ENCODE data around the gene GAS2L1.

GAS2L1 gene

DNA sequence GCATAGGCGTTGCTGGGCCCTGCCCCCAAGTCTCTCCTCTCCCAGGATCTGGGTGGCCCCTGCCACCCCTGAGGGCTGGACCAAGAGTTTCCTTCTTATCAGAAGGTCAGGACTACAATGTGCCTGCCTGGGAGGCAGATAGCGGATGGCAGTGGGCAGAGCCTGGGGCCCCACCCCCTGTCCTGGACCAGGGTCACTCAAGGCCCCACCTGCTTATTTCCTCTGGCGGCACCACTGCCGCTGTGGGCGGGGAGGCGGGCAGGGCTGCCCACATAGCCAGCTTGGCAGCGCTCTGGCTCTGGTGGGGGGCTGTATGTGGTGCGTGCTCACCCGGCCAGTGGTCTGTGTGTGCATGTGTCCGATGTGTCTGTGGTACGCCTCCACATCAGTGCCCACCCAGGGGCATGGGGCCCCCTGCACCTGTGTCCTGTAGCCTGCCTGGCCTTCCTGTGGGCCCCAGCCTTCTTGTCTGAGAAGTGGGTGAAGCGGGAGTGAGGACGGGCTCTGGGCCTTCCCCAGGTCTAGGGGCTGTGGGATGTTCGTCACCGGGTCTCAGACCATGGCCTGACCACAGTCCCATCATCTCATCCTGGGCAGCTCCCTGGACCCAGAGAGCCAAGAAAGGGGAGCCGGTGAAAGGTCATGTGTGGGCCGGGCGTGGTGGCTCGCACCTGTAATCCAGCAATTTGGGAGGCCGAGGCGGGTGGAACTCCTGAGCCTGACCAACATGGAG is 3.0 kb downstream of the GAS2L1 start:
- DNase-seq (ENCODE audit: low read depth): peak; percentile 70

GRCh38 chr22:29310065-29310862 is 3.8 kb downstream of the GAS2L1 start:
- DNase-seq (ENCODE audit: low read depth): no peak

GRCh38 chr22:29310863-29311339 is 4.5 kb downstream of the GAS2L1 start:
- DNase-seq (ENCODE audit: low read depth): peak; percentile 52

DNA sequence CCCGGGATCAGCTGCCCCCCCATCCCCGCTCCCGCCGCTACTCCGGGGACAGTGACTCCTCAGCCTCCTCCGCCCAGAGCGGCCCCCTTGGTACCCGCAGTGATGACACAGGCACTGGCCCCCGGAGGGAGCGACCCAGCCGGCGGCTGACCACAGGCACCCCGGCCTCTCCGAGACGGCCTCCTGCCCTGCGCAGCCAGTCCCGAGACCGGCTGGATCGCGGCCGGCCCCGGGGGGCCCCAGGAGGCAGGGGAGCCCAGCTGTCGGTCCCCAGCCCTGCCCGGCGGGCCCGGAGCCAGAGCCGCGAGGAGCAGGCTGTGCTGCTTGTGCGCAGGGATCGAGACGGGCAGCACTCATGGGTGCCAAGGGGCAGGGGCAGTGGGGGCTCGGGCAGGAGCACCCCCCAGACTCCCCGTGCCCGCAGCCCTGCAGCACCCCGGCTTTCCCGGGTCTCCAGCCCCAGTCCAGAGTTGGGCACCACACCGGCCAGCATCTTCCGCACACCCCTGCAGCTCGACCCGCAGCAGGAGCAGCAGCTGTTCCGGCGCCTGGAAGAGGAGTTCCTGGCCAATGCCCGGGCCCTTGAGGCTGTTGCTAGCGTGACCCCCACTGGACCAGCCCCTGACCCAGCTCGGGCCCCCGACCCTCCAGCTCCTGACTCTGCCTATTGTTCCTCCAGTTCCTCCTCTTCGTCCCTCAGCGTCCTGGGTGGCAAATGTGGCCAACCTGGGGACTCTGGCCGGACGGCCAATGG is 5.2 kb downstream of the GAS2L1 start:
- no peak for DNase-seq (ENCODE audit: low read depth)

DNA sequence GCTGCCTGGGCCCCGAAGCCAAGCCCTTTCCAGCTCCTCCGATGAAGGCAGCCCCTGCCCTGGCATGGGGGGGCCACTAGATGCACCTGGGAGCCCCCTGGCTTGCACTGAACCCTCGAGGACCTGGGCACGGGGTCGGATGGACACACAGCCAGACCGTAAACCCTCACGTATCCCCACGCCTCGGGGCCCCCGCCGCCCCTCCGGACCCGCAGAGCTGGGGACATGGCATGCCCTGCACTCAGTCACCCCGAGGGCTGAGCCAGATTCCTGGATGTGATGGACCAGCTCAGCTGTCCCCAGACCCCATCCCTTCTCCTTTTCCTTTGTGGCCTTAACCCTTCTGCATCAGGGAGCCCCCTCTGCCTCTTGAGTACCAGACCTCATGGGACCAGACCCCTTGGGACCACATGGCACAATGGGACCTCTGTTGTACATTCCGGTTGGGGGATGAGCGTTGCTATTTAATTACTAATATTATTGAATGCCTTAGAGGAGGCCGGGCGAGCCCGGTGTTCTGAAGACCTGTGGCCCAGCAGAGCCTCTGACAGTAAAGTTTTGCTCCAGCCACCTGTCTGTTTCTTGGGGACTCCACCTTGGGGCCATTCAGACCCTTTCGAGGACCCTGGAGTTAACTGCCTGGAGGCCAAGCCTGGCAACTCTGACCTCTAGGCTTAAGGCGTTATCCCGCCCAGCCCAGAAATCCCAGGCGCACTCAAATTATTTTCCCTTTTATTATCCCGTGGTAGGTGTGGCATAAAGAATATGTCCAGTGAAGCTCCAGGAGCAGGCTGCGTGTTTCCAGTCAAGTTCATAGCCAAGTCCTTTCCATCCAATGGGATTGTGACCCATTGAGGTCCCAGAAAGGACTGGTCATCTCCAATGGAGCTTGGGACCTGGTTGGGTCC is 6.0 kb downstream of the GAS2L1 start:
- no peak for DNase-seq (ENCODE audit: low read depth)

DNA sequence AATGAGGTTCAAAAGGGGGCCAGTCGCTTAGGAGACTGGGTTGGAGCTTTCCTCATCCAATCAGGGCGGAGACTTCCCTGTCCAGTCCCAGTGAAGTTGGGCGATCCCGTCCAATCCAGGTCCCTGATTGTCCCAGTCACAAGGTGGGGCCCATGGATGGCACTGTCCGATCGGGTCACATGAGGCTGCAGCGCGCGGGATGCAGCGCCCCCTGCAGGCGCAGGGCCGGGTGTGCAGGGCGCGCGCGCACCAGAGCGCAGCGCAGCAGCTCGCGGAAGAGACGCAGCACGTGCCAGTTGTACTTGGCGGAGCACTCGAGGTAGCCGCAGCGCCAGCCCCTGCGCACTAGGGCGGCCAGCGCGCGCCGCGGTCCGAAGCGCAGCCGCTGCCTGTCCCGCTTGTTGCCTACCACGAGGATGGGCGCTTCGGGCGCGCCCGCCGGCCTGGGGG is 6.7 kb downstream of the GAS2L1 start:
- no peak for DNase-seq (ENCODE audit: low read depth)

DNA sequence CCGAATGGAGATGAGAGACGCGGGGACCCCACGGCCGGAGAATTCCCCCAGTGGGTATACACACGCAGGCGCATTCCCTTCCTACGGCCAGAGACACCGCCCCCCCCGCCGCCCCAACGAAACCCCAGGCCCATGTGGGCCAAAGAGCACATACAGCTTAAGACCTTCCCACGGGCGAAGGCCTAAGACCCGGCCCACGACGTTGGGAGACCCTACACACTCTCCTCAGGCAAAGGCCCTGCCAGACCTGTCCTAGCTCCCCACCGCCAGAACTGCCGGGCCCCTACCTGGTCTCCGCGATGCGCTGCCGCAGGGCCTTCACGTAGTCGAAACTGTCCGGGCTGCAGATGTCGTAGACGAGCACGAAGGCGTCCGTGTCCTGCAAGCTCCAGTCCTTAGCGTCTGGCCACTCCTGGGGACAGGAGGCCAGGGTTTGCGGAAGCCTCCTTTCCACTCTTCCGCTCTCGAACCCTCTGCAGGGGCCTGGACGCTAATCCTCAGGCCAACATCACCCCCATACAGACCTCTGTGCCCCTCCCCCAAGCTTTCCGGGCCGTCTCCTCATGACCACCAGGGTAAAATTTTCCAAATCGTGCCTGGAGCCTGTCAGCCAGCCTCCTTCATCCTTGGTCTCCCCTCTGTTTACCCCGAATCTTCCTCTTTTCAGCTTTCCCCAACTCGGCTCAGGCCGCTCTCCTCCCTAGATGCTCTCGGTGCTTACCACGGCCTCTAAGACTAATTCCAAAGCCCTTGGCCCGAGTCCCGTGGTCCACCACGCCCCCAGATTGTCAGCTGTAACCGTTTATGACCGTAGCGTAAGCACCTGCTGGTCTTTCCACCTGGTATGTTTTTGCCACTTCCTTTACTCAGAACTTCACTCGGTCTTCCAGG is 7.4 kb downstream of the GAS2L1 start:
- no peak for DNase-seq (ENCODE audit: low read depth)

DNA sequence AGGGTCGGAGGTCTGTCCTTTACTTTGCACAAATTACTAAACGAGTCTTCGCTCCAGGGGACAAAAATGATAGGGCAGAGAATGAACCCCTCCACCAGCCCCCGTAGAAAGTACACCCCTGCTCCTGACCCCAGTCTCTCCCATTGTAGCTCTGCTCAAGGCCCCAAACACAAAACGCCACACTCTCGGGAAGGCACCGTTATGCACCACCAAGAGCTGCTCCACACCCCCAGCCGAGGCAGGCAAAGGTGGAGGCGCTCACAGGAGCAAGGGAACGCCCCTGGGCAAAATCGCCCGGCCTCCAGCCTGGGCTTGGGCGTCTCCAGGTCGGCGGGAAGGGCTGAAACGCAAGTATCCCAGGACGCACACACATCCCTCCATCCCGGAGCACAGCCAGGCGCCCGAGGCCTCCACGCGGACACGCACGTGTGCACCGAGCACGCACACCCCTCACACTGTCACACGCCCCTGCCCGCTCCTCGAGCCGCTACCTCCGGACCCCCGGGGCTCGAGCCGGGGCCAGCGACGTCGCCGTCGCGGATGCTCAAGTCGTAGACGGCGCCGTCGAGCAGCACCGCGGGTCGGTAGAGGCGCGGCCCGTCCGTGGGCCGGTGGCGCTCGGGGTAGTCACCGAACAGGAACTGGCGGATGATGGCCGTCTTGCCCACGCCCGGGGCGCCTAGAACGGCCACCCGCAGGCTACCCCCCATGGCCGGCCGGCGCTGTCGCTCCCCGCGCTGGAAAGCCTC is 8.3 kb downstream of the GAS2L1 start:
- DNase-seq (ENCODE audit: low read depth): no peak

DNA sequence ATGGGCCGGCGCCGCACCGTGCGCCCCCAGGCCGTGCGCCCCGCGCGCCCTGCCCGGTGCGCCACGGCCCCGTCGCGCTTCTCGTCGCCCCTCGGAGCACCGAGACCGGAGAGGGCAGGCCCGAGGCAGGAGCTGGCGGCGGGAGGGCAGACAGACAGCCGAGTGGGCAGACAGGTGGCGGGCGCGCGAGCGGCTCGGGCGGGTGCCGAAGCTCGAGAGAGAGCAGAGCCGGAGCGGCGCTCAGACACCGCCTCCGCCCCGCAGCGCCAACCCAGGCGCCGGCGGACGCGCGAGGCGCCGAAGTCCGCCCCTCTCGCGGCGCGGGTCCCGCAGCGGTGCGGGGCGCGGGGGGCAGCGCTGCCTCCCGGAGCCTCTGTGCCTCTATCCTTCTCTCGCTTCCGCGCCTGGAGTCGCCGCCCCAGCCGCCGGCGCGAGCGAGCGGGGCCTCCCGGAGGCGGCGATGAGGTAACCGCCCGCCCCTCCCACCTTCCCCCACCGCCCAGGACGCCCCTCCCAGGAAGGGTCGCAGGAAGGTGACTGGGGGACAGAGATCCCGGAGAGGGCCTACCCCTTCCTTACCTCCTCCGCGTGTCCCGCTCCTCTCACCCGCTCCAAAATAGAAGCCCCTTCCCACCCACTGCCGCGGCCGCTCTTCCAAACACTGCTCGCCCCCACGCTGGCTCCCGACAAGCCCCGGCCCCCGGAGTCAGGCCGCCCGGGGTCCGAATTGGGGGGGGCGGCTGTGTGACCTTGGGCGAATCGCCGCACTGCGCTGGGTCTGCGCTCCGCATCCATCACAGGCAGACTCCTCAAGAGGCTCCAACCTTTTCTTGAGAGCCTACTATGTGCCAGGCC is 9.1 kb downstream of the GAS2L1 start, which contains the start of gene RASL10A:
Gene RASL10A (minus strand): TSS at position 412 of the 855 bp plus-strand sequence. CDS start 451 bp downstream, outside the sequence.
- DNase-seq (ENCODE audit: low read depth): peak; percentile 45

DNA sequence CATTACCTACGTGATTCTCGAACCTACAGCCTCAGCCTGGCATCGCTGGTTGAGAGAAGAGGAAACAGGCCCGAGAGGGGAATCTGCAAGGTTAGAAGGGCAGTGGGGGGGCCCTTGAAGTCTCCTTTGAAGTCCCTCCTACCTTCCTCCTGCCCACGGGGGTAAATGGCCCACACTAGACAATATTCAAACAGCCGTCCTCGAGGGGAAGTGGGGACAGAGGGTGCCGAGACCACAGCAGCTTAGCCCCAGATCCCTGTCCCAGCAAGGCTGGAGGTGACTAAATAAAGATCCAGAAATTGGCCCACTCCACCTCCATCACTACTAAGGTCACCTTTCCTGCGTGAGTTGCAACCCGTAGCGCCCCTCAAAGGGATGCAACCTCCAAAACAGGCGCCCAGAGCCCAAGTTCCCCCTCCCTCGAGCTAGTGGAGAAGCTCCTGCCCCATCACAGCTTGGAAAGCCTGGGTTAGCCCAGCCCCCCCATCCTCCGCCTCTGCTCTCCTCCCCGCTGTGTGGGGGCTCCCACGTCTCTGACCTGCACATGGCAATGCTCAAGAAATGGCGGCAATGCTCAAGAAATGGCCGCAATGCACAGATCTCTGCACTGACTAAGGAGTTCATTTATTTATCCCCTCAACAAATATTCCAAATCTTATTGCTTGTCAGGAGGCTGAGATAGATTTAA is 9.8 kb downstream of the GAS2L1 start:
- DNase-seq (ENCODE audit: low read depth): no peak

DNA sequence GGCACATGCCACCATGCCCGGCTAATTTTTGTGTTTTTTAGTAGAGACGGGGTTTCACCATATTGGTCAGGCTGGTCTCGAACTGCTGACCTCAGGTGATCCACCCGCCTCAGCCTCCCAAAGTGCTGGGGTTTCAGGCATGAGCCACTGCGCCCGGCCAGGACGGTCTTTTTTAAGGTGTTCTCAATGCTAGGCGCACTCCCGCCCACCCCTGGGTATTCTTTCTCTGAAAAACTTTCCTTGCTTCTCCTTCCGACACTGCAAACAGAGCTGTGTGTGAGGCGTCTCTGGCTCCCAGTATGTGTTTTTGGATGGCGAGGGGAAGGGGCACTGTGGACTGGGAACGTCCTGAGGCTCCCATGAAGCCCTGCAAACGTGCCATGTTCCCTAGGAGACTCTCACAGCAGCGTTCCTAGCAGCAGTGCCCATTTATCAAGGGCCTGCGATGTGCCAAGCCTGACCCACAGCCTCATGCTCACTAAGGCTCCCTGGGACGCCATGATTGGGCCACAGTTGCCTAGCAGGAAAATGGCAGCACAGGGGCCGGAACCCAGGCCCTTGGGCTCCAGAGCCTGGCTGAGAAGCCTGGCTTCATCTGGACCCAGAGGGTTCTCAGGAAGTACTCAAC is 11.5 kb downstream of the GAS2L1 start:
- no peak for DNase-seq (ENCODE audit: low read depth)

GRCh38 chr22:29319072-29319471 is 12.6 kb downstream of the GAS2L1 start:
- DNase-seq (ENCODE audit: low read depth): no peak

GRCh38 chr22:29320546-29320945 is 14.1 kb downstream of the GAS2L1 start:
- no peak for DNase-seq (ENCODE audit: low read depth)

GRCh38 chr22:29323641-29324040 is 17.2 kb downstream of the GAS2L1 start:
- no peak for DNase-seq (ENCODE audit: low read depth)

DNA sequence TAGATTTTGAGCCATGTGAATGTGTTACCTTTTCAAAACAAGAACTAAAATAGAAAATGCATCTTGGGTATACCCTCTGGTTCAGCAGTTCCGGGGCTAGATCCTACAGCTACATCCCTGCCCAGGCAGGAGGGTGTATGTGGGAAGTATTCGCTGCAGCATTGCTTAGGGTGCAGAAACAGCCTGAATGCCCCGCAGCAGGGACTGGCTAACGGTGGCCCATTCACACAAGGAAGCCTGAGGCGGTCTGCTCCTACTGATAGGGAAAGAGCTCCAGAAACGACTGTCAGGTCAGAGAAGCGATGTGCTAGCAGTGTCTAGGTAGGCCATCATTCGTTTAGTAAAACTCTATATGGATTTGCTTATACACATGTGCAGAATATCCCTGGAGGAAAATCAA is 18.9 kb downstream of the GAS2L1 start:
- DNase-seq (ENCODE audit: low read depth): no peak

- no peak for DNase-seq (ENCODE audit: low read depth)
Observed at GRCh38 chr22:29325785-29326315, 19.4 kb downstream of the GAS2L1 start.

DNA sequence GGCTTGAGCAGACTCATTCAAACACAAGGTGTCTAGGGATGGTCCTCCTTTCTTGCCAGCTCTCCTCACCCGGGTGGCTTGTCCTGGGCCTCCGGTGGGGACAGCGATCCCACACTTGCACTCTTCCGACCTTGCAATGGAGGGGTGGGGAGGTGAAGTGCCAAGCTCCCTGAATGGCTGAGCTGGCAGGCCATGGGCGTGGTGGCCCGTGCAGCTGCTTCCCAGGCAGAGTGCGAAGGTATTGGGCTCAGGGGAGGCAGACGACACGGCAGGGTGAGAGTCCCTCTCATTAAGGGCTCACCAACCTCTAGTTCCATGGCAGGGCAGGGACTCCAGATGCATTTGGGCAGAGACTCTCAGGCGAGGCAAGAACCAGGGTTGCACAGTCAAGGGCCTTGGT is 20.0 kb downstream of the GAS2L1 start:
- DNase-seq (ENCODE audit: low read depth): no peak

All from CMK (cell line).